HG03095 (cell line): ENCODE results near the gene PADI1.

Experiments used
- ATAC-seq: cut with Tn5 transposase; IDR thresholded peaks from one replicate; pipeline ENCODE4 v1.9.1; 2021; ENCODE audit warnings: moderate library complexity; ENCODE audit not compliant: unreplicated experiment

The PADI1 gene

GRCh38 chr1:17204546-17205440, at the start of gene PADI1:
PADI1 (plus strand) TSS chr1:17205128; CDS start chr1:17205218, 90 bp downstream.
- no peak for ATAC-seq

- ATAC-seq: no peak
Observed at GRCh38 chr1:17155257-17155920, 49.5 kb upstream of the PADI1 start.

GRCh38 chr1:17156108-17156507, 48.8 kb upstream of the PADI1 start:
- ATAC-seq: no peak

- no peak for ATAC-seq
Observed at GRCh38 chr1:17158961-17159360, 46.0 kb upstream of the PADI1 start.

- no peak for ATAC-seq
Observed at GRCh38 chr1:17161137-17161740, 43.7 kb upstream of the PADI1 start.

GRCh38 chr1:17161926-17162800, 42.8 kb upstream of the PADI1 start:
- ATAC-seq: no peak

GRCh38 chr1:17162941-17163340, 42.0 kb upstream of the PADI1 start:
- no peak for ATAC-seq

GRCh38 chr1:17163371-17163770, 41.6 kb upstream of the PADI1 start:
- ATAC-seq: no peak

- no peak for ATAC-seq
Observed at GRCh38 chr1:17163789-17164666, 40.9 kb upstream of the PADI1 start.

GRCh38 chr1:17165823-17166222, 39.1 kb upstream of the PADI1 start:
- no peak for ATAC-seq

GRCh38 chr1:17167041-17167785, 37.7 kb upstream of the PADI1 start:
- no peak for ATAC-seq

- ATAC-seq: no peak
Observed at GRCh38 chr1:17167786-17168090, 37.2 kb upstream of the PADI1 start.

- no peak for ATAC-seq
Observed at GRCh38 chr1:17168091-17168876, 36.6 kb upstream of the PADI1 start.

GRCh38 chr1:17170571-17170970, 34.4 kb upstream of the PADI1 start:
- ATAC-seq: no peak

GRCh38 chr1:17173217-17173616, 31.7 kb upstream of the PADI1 start:
- ATAC-seq: no peak

GRCh38 chr1:17176306-17177061, 28.4 kb upstream of the PADI1 start:
- ATAC-seq: no peak

- no peak for ATAC-seq
Observed at GRCh38 chr1:17177651-17178050, 27.3 kb upstream of the PADI1 start.
